Upper lobe of left lung (tissue), 6 donors: ENCODE data around the gene TUBB. TPM values are rescaled to one million over a fixed set of nuclear protein-coding genes. Genes with fewer than 3 reads are reported as not detected.

ENCODE experiments used
- ATAC-seq, 2 donors: fragments of 200-7000 bp; cut with Tn5 transposase; one replicate each; pipeline ENCODE4 v1.9.1; 2022; ENCODE audit warnings: mild to moderate bottlenecking in 2 of 2, moderate library complexity in 2 of 2; ENCODE audit not compliant: low FRiP score in 2 of 2
- DNase-seq, 2 donors: peaks; one replicate each; pipeline ENCODE4 v3.0.0-alpha.2; 2019 to 2020
- H3K27ac ChIP-seq, 4 donors: fragments of 200-600 bp; sonication (generic); one replicate each; pipeline ENCODE4 v1.5.1; 2016 to 2019
- H3K27me3 ChIP-seq, 4 donors: fragments of 200-600 bp; sonication (generic); one replicate each; pipeline ENCODE4 v1.5.1; 2017 to 2019
- H3K36me3 ChIP-seq, 4 donors: fragments of 200-600 bp; sonication (generic); one replicate each; pipeline ENCODE4 v1.5.1; 2016 to 2019
- H3K4me1 ChIP-seq, 4 donors: fragments of 200-600 bp; sonication (generic); one replicate each; pipeline ENCODE4 v1.5.1; 2018 to 2019
- H3K4me3 ChIP-seq, 4 donors: fragments of 200-600 bp; sonication (generic); one replicate each; pipeline ENCODE4 v1.5.1; 2017 to 2019; ENCODE audit warnings: mild to moderate bottlenecking in 2 of 4, moderate library complexity in 1 of 4
- H3K9me3 ChIP-seq, 4 donors: fragments of 200-600 bp; sonication (generic); one replicate each; pipeline ENCODE4 v1.5.1; 2018 to 2019
- EP300 ChIP-seq, 4 donors: sonication (generic); formaldehyde crosslinking; IDR thresholded peaks; one replicate each; pipeline ENCODE4 v1.5.1; 2017; ENCODE audit warnings: antibody characterized with exemption in 4 of 4, control low read depth in 2 of 4
- POLR2A ChIP-seq, 4 donors: fragments of 450-650 bp; IDR thresholded peaks; one replicate each; pipeline ENCODE4 v1.5.1; 2016 to 2017; ENCODE audit warnings: antibody characterized with exemption in 4 of 4, mild to moderate bottlenecking in 2 of 4
- POLR2AphosphoS5 ChIP-seq, 2 donors: sonication (generic); formaldehyde crosslinking; IDR thresholded peaks; one replicate each; pipeline ENCODE4 v1.5.1; 2017; ENCODE audit warnings: antibody characterized with exemption in 2 of 2
- WGBS, 2 donors: methylation state at CpG; one replicate each; pipeline ENCODE4 v1.1.5; 2017 to 2018; 5-methylcytosine and 5-hydroxymethylcytosine counted together
- total RNA-seq, 6 donors: library from RNA; depleted of rRNA in 4 of 6; stranded (reverse); fragments of >200 nt in 4 of 6; gene quantifications; one replicate each; pipeline versions ENCODE4 v1.1.0 to v1.2.1, GENCODE V29; 2016 to 2021
- TF ChIP-seq, protein P1 (sequence below), 6 experiments: fragments of 450-650 bp in 4 of 6; fragments of 200-600 bp in 2 of 6; sonication (generic) in 2 of 6; IDR thresholded peaks; one replicate each; pipeline ENCODE4 v1.5.1; 2016 to 2019; ENCODE audit warnings: antibody characterized with exemption in 6 of 6
- donor health status: DM: no; HTN: no; CAD: no; lungs with moderate emphysema.
- donor health status: DM: no; HTN: yes; CAD: no; lungs with severe emphysema.

The TUBB gene
- total RNA-seq, 6 donors from 2014 or later: 71.2 to 347 (median 149) TPM

DNA sequence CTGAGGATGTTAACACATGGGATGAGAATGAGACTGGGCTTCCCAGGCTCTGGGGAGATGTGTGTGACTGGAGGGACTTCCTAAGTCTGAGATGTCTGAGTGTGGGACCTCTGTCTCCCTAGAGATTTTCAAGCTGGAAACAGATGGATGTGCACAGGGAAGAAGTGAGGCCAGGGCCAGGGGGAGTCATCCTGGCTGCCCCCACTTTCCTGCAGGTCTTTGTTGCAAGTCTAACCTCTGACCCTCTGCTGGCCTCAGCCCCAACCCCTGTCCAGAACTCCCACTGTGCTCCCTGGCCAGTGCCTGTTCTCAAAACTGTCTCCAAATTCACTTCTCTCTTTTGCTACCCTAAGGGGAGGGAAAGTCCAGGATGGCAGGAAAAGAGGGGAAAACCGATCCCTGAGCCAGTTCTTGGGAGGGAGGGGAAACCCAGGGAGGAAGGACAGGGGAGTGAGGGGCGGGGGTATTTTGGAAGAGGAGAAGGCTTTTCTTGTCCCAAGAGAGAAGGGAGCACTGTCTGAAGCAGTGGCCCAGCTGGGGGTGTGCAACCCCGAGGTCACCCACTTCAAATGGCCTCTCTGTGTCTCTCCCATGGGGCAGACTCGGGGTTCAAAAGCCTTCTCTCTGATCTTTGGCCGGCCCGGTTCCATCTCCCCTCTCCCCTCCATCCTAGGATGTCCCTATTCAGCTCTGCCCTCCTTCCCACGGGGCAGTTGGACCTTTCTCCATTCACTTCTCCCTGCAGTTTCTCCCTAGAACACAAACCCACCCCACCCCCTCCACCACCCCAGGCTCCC is 36.8 kb upstream of the TUBB start:
- WGBS, 2 donors: 20 to 24% methylated on average over 7 of the region's 7 CpGs
- peaks cover 0 to 27% (median 3%) of the 10 kb centered on the region in 4 donors for H3K36me3 ChIP-seq
- peak overlapping the region; percentile 99 to 100 (median 99) for H3K27ac ChIP-seq
- peaks cover 40 to 60% (median 58%) of the 10 kb centered on the region in 4 donors for H3K4me1 ChIP-seq
- H3K9me3 ChIP-seq: no peaks in the 10 kb centered on the region
- TF ChIP-seq, protein P1, sequence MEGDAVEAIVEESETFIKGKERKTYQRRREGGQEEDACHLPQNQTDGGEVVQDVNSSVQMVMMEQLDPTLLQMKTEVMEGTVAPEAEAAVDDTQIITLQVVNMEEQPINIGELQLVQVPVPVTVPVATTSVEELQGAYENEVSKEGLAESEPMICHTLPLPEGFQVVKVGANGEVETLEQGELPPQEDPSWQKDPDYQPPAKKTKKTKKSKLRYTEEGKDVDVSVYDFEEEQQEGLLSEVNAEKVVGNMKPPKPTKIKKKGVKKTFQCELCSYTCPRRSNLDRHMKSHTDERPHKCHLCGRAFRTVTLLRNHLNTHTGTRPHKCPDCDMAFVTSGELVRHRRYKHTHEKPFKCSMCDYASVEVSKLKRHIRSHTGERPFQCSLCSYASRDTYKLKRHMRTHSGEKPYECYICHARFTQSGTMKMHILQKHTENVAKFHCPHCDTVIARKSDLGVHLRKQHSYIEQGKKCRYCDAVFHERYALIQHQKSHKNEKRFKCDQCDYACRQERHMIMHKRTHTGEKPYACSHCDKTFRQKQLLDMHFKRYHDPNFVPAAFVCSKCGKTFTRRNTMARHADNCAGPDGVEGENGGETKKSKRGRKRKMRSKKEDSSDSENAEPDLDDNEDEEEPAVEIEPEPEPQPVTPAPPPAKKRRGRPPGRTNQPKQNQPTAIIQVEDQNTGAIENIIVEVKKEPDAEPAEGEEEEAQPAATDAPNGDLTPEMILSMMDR (IDR thresholded peaks at IDR 0.05): no peak
- TF ChIP-seq POLR2AphosphoS5 (IDR thresholded peaks at IDR 0.05): peak in 1 of 2 donors; percentile 5
- DNase-seq (no peak), ATAC-seq (no peak)
- H3K27me3 ChIP-seq: no peaks in the 10 kb centered on the region
- peak overlapping the region; percentile 70 to 87 (median 80) for H3K4me3 ChIP-seq

DNA sequence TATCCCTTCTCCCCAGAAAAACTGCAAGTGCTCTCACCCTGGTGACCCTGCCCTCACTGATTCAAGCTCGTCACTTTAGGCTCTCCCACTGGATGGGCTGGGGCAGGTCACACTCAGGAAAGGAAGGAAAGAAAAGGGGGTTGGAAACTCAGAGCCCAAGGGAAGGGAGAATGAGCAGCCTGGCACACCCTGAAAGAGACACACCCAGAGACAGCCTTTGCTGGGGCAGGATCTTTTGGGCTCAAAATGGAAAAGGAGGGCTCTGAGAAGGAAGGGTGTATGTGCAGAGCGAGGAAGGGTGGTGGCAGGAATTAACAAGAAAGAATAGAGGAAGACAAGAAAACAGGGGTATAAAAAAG is 36.2 kb upstream of the TUBB start:
- TF ChIP-seq POLR2A (IDR thresholded peaks at IDR 0.05) (no peak), EP300 (IDR thresholded peaks at IDR 0.05) (no peak), POLR2AphosphoS5 (IDR thresholded peaks at IDR 0.05) (no peak)
- TF ChIP-seq, protein P1 (IDR thresholded peaks at IDR 0.05): no peak
- Histone ChIP-seq H3K4me1 (peaks cover 40 to 61% (median 60%) of the 10 kb centered on the region in 4 donors), H3K27me3 (no peaks in the 10 kb centered on the region), H3K4me3 (peak overlapping the region; percentile 70 to 87 (median 80)), H3K27ac (peak overlapping the region; percentile 99 to 100 (median 99)), H3K36me3 (peaks cover 0 to 22% (median 0%) of the 10 kb centered on the region in 4 donors), H3K9me3 (no peaks in the 10 kb centered on the region)
- DNase-seq: no peak
- no peak for ATAC-seq
- WGBS, 2 donors: 13 to 25% methylated on average over 2 of the region's 2 CpGs

DNA sequence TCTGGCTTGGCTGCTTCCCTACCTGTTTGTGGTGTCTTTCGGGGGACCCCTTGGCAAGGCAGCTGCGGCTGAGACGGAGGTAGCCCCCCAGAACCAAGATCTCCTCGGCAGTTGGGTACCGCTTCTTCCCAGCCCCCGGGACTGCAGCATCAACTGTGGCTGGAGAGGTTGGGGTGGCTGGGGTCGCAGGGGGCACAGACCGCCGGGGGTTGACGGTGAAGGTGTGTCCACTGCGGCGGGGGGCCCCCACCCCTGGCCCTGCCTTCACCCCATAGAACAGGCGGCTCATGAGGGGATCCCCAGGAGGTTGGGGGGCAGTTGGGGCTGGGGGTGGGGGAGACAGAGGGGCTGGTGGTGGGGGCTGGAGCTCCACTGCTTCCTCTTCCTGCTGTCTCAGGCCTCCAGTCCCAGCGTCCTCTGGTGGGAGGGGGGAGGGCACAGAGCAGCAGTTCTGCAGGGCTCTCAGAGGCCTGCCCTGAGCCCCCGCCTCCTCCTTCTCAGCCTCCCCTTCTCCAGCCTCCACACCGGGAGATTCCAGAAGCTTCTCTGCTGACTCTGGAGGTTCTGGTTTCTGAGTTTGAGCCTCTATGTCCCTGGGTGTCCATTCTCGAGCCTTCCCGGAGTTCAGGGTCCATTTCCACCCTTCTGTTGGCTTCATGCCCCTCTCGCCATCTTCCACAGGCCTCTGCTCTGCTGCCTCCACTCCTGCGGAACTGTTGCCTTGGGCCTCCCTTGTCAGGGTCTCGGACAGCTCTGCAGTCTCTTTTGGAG is 35.6 kb upstream of the TUBB start:
- H3K4me3 ChIP-seq: peak overlapping the region; percentile 70 to 87 (median 80)
- no peaks in the 10 kb centered on the region for H3K27me3 ChIP-seq
- ATAC-seq: no peak
- 22 to 35% methylated on average over 14 to 15 of the region's 21 CpGs for WGBS, 2 donors
- H3K9me3 ChIP-seq: no peaks in the 10 kb centered on the region
- H3K36me3 ChIP-seq: peaks cover 0 to 15% (median 0%) of the 10 kb centered on the region in 4 donors
- TF ChIP-seq EP300 (IDR thresholded peaks at IDR 0.05) (no peak), POLR2AphosphoS5 (IDR thresholded peaks at IDR 0.05) (peak in 1 of 2 donors; percentile 32)
- H3K27ac ChIP-seq: peak overlapping the region; percentile 99 to 100 (median 99)
- peak; percentile 74 to 79 for DNase-seq
- H3K4me1 ChIP-seq: peaks cover 40 to 61% (median 57%) of the 10 kb centered on the region in 4 donors

DNA sequence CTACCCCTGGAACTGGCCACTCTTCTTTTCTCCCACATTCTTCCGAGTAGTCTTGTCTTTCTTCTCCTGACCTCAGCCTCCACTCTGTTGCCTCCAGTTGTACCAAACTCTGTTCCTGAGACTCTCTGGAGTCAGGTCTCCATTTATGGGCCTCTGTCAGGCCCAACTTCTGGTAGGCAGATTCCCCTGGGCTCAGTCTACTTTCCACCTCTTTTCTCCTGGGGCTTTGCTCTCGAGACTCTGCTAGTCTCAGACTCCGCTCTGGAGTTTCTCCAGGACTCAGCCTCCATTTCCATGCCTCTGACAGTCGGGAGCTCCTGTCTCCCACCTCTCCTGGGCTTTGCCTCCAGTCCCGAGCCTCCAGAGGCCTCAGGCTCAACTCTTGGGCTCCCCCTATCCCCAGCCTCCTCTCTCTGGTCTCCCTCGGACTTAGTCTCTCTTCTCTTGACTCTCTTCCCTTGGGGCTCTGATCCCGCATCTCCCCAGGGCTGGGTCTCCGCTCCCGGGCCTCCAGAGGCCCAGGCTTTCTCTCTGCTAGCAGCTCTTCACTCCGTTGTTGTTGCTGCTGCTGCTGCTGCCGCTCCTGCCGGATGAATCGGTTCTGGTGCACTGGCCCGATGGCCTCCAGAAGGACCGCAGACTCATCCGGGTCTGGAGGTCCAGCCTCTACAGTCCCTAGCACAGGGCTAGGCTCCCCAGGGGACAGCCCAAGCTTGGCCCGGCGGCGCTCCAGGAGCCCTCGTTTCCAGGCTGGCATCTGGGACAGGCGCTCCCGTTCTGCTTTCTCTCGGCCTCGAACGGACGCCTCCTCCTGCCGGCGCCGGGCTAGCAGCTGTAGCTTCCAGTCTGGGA is 34.8 kb upstream of the TUBB start:
- H3K4me3 ChIP-seq: peak overlapping the region; percentile 70 to 87 (median 80)
- H3K27me3 ChIP-seq: no peaks in the 10 kb centered on the region
- peaks cover 0 to 7% (median 0%) of the 10 kb centered on the region in 4 donors for H3K36me3 ChIP-seq
- ATAC-seq: no peak
- H3K4me1 ChIP-seq: peaks cover 40 to 61% (median 56%) of the 10 kb centered on the region in 4 donors
- DNase-seq: peak in 1 of 2 donors; percentile 84
- H3K9me3 ChIP-seq: no peaks in the 10 kb centered on the region
- peak overlapping the region; percentile 99 to 100 (median 99) for H3K27ac ChIP-seq
- 28 to 33% methylated on average over 21 to 22 of the region's 29 CpGs for WGBS, 2 donors
- peak in 1 of 2 donors; percentile 13 for TF ChIP-seq POLR2AphosphoS5 (IDR thresholded peaks at IDR 0.05)
- no peak for TF ChIP-seq EP300 (IDR thresholded peaks at IDR 0.05)

DNA sequence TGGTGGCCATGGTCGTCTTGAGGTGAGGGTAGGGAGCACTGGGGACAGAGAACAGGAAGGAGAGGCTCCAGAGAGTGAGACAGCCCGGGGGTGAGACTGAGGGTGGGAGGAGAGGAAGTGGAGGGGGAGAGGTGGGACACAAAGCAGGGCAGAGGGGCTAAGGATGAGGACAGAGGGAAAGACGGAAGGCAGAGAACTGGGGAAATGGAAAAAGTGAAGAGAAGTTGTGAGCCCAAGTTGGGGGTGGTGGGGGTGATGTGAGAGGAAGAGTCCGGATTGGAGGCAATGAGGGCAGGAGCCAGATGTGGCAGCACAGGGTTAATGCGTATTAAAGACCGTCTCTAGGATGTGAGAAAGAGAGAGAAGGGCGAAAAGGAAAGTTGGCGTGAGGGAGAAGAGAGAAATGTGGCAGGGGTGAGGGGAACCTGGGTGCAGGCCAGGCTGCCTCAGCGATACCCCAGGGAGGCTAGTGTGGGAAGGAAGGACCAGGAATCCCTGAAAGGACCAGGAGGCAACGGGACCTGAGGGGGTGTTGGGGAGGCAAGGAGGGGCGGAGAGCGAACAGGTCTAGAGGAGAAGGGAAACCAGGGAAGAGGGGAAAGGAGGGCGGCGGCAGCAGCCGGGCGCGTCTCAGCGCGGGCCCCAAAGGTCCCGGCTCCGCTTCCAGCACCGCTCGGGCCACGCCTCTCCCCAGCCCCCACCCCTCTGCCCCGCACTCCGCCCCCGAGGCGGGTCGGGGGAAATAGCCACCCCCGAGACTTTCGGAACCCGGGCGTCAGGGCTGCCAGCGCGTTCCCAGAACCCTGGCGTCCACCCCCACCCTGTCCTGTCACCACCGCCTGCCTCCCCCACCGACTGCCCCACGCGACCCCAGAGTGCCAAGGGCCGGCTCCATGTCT is 33.9 kb upstream of the TUBB start, which contains the start of gene PPP1R18:
TSS of gene PPP1R18 (minus strand) at position 637 of the 899 bp plus-strand sequence. CDS start at position 10, 627 bp downstream.
- peak; percentile 35 to 79 for TF ChIP-seq POLR2AphosphoS5 (IDR thresholded peaks at IDR 0.05)
- TF ChIP-seq EP300 (IDR thresholded peaks at IDR 0.05): peak in 1 of 4 donors; percentile 11
- peak in 2 of 4 donors; percentile 57 to 78 for TF ChIP-seq POLR2A (IDR thresholded peaks at IDR 0.05)
- TF ChIP-seq, protein P1 (IDR thresholded peaks at IDR 0.05): peak in 2 of 6 experiments; percentile 6 to 10
- DNase-seq (peak; percentile 89 to 95), ATAC-seq (peak; percentile 70 to 75)
- H3K4me1 ChIP-seq: peaks cover 33 to 58% (median 51%) of the 10 kb centered on the region in 4 donors
- WGBS, 2 donors: 2 to 3% methylated on average over 16 to 24 of the region's 41 CpGs
- H3K27me3 ChIP-seq: no peaks in the 10 kb centered on the region
- peaks cover 0 to 2% (median 0%) of the 10 kb centered on the region in 4 donors for H3K36me3 ChIP-seq
- H3K9me3 ChIP-seq: no peaks in the 10 kb centered on the region
- H3K4me3 ChIP-seq: peak within 1 kb of the TSS; percentile 70 to 87 (median 80)
- peak within 1 kb of the TSS; percentile 99 to 100 (median 99) for H3K27ac ChIP-seq
